B cell (primary cell): ENCODE results near the gene UMODL1.

ENCODE experiments used
- CTCF ChIP-seq: fragments of 200-600 bp; IDR thresholded peaks from one replicate; pipeline ENCODE4 v1.8.0; 2022; ENCODE audit warnings: antibody characterized with exemption, mild to moderate bottlenecking
- EZH2 ChIP-seq: IDR thresholded peaks from 2 replicates; pipeline ENCODE4 v1.6.1; 2012; ENCODE audit warnings: borderline replicate concordance, low read depth, mild to moderate bottlenecking, moderate library complexity, low read length; ENCODE audit not compliant: insufficient read depth, poor library complexity, severe bottlenecking

- TF ChIP-seq CTCF (no peak), EZH2 (no peak)
Measured at GRCh38 chr21:42041711-42042110, 29.4 kb upstream of the UMODL1 start.
